Testis (tissue), 2 donors: ENCODE data around the gene MYB.

Source experiments
- POLR2A ChIP-seq: fragments of 450-650 bp; IDR thresholded peaks from one replicate; pipeline ENCODE4 v1.6.1; 2017; ENCODE audit warnings: antibody characterized with exemption, mild to moderate bottlenecking, moderate library complexity
- TF ChIP-seq, protein P1 (sequence below), 3 experiments: fragments of 450-650 bp in 2 of 3; fragments of 200-600 bp in 1 of 3; sonication (generic) in 1 of 3; IDR thresholded peaks; one replicate each; pipeline ENCODE4 v1.5.1; 2016 to 2019; ENCODE audit warnings: antibody characterized with exemption in 3 of 3, mild to moderate bottlenecking in 2 of 3, moderate library complexity in 1 of 3

GRCh38 chr6:135185483-135185882 is 4.4 kb downstream of the MYB start:
- no peak for TF ChIP-seq POLR2A
- TF ChIP-seq, protein P1, sequence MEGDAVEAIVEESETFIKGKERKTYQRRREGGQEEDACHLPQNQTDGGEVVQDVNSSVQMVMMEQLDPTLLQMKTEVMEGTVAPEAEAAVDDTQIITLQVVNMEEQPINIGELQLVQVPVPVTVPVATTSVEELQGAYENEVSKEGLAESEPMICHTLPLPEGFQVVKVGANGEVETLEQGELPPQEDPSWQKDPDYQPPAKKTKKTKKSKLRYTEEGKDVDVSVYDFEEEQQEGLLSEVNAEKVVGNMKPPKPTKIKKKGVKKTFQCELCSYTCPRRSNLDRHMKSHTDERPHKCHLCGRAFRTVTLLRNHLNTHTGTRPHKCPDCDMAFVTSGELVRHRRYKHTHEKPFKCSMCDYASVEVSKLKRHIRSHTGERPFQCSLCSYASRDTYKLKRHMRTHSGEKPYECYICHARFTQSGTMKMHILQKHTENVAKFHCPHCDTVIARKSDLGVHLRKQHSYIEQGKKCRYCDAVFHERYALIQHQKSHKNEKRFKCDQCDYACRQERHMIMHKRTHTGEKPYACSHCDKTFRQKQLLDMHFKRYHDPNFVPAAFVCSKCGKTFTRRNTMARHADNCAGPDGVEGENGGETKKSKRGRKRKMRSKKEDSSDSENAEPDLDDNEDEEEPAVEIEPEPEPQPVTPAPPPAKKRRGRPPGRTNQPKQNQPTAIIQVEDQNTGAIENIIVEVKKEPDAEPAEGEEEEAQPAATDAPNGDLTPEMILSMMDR (IDR thresholded peaks at IDR 0.05): no peak
